ENCODE measurements around the gene FOXR2.

Gene FOXR2

DNA sequence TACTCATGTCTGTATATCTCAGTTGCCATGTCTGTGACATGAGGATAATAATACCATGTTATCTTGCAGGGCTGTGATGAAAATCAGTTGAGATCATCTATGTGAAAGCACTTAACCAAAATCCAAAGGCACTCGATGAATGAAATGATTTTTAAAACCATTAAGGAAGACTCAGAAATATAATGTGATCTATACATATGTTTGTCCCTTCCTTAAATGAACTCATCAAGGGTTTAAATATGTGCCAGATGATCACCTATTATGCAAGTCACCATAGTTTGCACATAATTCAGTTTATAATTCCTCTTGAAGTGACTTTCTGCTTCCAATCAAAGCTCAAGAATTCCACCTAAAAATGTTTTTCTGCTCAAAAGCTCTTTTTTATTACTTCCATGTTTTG is at the start of gene FOXR2:
Gene FOXR2 (plus strand): TSS at position 301 of the 400 bp plus-strand sequence. CDS start 312 bp downstream, outside the sequence.
- no peak for DNase-seq

DNA sequence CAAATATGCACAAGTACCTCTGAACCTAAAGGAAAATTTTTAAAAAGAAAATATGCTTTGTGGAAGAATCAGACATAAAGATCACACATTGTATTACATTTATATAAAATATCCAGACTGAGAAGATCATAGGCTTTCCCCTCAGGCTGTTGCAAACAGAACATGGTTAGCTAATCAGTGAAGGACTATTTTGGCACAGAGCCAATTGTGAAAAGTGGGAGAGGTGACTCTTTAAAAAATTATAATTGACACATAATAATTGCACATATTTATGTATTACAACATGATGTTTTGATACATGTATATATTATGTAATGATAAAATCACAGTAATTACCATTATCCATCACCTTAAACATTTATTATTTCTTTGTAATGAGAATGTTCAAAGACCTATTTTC is 44.1 kb upstream of the FOXR2 start:
- no peak for DNase-seq

- no peak for DNase-seq
Measured at GRCh38 chrX:55582447-55582846, 40.8 kb upstream of the FOXR2 start.

DNA sequence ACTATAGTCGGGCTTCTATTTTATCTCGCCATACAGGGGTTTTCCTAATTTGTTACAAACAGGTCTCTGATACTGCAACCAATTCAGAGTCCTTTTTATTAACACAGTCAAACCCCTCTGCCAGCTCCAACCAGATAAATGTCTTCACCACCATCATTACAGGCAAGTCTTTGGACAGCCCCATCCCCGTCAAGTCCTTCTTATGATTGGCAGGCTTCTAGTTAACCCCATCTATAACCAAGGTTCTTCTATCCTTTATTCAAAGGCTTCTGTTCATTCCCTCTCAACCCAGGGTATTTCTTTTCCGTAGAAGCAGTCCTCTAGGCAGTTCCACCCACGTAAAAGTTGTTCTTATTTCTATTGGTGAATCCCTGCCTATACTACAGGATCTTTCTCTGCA is 29.9 kb upstream of the FOXR2 start:
- no peak for DNase-seq

DNA sequence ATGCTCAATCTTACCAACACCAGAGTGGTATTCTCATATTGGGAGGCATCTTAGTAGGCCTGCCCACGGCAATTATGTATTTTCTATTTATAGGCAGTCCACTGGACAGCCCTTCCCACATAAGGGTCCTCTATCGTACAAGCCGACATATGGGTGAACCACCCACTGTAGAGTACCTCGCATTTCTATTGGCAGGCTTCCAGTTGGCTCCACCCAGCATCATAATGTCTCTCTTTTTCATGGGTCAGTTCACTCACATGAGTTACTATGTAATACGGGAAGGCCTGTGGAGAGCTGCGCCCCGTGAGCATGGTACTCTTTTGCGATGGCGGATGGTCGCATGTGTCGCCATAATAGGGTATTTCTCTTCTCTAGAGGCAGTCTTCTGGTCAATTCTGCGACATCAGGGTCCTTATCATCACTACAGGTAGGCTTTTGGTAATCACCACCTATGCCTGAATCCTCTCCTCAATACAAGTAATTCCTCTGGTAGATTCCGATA is 29.4 kb upstream of the FOXR2 start:
- no peak for DNase-seq

- no peak for DNase-seq
Measured at GRCh38 chrX:55598333-55598732, 24.9 kb upstream of the FOXR2 start.

- no peak for DNase-seq
Measured at GRCh38 chrX:55619547-55619946, 3.7 kb upstream of the FOXR2 start.

DNA sequence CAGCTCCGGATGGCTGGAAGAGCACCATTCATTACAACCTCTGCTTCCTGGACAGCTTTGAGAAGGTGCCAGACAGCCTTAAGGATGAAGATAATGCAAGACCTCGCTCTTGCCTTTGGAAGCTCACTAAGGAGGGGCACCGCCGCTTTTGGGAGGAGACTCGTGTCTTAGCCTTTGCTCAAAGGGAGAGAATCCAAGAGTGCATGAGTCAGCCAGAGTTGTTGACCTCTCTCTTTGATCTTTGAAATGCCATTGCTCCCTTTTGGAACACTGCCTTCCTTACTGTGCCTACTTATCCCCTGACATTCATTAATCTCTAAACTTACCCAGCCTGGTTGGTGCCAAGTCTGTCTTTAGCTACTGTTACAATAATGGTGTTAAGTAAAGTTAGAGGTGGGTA is 1.2 kb downstream of the FOXR2 start:
- DNase-seq = no peak

- no peak for DNase-seq
Measured at GRCh38 chrX:55636109-55636508, 12.9 kb downstream of the FOXR2 start.

GRCh38 chrX:55638933-55639332 is 15.7 kb downstream of the FOXR2 start:
- DNase-seq = no peak

GRCh38 chrX:55640854-55641253 is 17.7 kb downstream of the FOXR2 start:
- DNase-seq = no peak

DNA sequence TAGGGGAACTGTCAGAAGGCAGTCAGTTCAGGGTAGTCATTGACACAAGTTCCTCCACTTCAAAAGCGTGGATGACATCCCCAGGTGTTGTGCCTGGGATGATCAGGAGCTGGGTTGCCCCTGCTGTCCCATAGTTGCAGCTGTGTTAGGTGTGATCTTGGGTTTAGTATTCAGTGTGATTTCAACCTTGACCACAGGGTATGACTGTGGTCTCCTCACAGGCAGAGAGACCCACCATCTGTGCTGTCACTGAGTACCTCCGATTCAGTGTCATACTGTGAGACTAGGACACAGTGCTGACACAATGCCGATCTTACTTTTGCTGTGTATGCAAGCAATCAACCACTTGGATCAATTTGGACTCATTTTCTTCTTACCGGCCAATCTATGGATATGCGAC is 25.2 kb downstream of the FOXR2 start:
- no peak for DNase-seq

DNA sequence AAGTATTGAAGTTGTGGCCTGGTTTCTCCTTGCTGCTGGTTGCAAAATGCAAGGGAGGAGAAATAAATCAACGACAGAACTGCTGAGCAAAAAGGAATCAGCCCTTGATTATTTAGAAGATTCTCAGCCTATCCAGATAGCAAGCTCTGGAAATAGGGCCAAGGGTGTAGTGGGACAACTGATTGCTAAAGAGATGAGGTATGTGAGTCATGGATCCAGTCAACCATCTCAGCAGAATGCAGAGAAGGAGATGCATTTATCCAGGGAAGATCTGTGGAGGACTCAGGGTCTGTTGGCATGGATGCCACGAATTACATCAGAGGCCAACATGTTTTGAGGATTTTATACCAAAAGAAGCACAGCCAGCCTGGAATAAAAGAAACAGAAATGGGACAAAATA is 36.7 kb downstream of the FOXR2 start:
- no peak for DNase-seq

DNA sequence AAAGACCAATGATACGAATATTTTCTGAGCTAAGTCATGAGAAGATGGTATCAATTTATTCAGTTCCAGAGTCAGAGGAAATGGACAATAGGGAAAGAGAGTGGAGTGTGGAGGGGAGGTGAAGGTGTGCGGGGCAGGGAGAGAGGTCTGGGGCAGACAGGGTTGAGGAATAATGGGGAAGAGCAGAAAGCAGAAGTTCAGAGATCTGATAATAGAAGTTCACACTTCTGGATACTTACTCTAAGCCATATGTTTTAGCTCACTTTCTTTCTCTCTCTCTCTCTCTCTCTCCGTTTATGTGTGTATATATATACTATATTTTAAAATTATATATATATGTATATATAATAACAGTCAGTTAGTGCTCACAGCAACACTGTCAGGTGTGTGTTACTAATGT is 40.4 kb downstream of the FOXR2 start:
- DNase-seq = no peak

- DNase-seq = no peak
Measured at GRCh38 chrX:55668084-55668483, 44.9 kb downstream of the FOXR2 start.

Data from activated CD4-positive, alpha-beta T cell treated with anti-CD3 and anti-CD28 coated beads, Interleukin-2, amount 50 U/mL, for 16 hours (primary cell).